ENCODE measurements around the gene RPL38.

DNA sequence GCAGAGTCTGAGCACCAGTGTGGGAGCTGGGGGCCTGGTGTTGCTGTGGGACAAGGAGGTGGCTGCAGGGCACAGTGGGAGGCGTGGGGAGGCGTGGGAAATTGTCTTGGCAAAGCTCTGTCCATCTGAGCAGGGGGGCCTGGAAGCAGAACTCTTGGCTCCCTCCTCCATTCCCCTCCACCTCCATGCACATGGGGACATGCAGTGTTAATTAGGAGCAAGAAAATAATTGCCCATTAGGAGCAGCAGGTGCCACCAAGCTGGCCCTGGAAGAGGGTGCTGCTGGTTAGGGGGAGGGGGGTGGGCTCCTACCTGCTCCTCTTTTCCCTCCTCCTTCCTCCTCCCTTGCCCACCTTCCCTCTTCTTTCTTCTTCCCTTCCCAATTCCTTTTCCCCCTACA lies 14.4 kb downstream of the RPL38 start:
- no peak for TF ChIP-seq EZH2phosphoT487 (IDR thresholded peaks at IDR 0.05; ENCODE audit: borderline replicate concordance, low read length)
- TF ChIP-seq, protein P1, sequence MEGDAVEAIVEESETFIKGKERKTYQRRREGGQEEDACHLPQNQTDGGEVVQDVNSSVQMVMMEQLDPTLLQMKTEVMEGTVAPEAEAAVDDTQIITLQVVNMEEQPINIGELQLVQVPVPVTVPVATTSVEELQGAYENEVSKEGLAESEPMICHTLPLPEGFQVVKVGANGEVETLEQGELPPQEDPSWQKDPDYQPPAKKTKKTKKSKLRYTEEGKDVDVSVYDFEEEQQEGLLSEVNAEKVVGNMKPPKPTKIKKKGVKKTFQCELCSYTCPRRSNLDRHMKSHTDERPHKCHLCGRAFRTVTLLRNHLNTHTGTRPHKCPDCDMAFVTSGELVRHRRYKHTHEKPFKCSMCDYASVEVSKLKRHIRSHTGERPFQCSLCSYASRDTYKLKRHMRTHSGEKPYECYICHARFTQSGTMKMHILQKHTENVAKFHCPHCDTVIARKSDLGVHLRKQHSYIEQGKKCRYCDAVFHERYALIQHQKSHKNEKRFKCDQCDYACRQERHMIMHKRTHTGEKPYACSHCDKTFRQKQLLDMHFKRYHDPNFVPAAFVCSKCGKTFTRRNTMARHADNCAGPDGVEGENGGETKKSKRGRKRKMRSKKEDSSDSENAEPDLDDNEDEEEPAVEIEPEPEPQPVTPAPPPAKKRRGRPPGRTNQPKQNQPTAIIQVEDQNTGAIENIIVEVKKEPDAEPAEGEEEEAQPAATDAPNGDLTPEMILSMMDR (IDR thresholded peaks at IDR 0.05; ENCODE audit: low read depth, low read length, poor library complexity, severe bottlenecking), result no peak

Measured in DOHH2 (cell line).